HuH-7.5 (cell line): ENCODE measurements around the gene AKR1C8.
"Not testable (repeated sequence)": the region's sequence is repeated elsewhere in the genome, so short reads cannot be mapped to it uniquely, and the experiment has no call there.

ENCODE experiments used
- DNase-seq: peaks from one replicate; pipeline ENCODE4 v3.0.0; 2011; ENCODE audit warnings: low spot score

Gene AKR1C8

GRCh38 chr10:5184987-5185775 lies at the start of gene AKR1C8:
AKR1C8 (minus strand) TSS chr10:5185150; CDS start chr10:5185104, 46 bp downstream.
- no peak for DNase-seq

GRCh38 chr10:5234106-5234860 lies 49.3 kb upstream of the AKR1C8 start:
- no peak for DNase-seq

GRCh38 chr10:5233324-5233723 lies 48.4 kb upstream of the AKR1C8 start:
- DNase-seq, result no peak

- no peak for DNase-seq
Measured at GRCh38 chr10:5229019-5229418, 44.1 kb upstream of the AKR1C8 start.

GRCh38 chr10:5222942-5223341 lies 38.0 kb upstream of the AKR1C8 start:
- not testable (repeated sequence) for DNase-seq

- DNase-seq, result no peak
Measured at GRCh38 chr10:5219262-5219661, 34.3 kb upstream of the AKR1C8 start.

- DNase-seq, result no peak
Measured at GRCh38 chr10:5216801-5217200, 31.9 kb upstream of the AKR1C8 start.

- DNase-seq, result no peak
Measured at GRCh38 chr10:5211696-5212536, 27.0 kb upstream of the AKR1C8 start.

GRCh38 chr10:5210261-5210660 lies 25.3 kb upstream of the AKR1C8 start:
- DNase-seq, result not testable (repeated sequence)

GRCh38 chr10:5209776-5210175 lies 24.8 kb upstream of the AKR1C8 start:
- not testable (repeated sequence) for DNase-seq

GRCh38 chr10:5206799-5207198 lies 21.8 kb upstream of the AKR1C8 start:
- no peak for DNase-seq

GRCh38 chr10:5199398-5199797 lies 14.4 kb upstream of the AKR1C8 start:
- DNase-seq, result no peak

- no peak for DNase-seq
Measured at GRCh38 chr10:5198386-5198785, 13.4 kb upstream of the AKR1C8 start.

- DNase-seq, result no peak
Measured at GRCh38 chr10:5196702-5197113, 11.8 kb upstream of the AKR1C8 start, which contains the start of gene AKR1C4. AKR1C4 (plus strand) TSS chr10:5196837; CDS start chr10:5196868, 31 bp downstream.

GRCh38 chr10:5195727-5196374 lies 10.9 kb upstream of the AKR1C8 start:
- DNase-seq, result no peak

- DNase-seq, result no peak
Measured at GRCh38 chr10:5194431-5194830, 9.5 kb upstream of the AKR1C8 start.

GRCh38 chr10:5188358-5188757 lies 3.4 kb upstream of the AKR1C8 start:
- no peak for DNase-seq

GRCh38 chr10:5187867-5188266 lies 2.9 kb upstream of the AKR1C8 start:
- DNase-seq, result no peak

GRCh38 chr10:5183923-5184322 lies 1.0 kb downstream of the AKR1C8 start:
- DNase-seq, result no peak

- not testable (repeated sequence) for DNase-seq
Measured at GRCh38 chr10:5180503-5180902, 4.4 kb downstream of the AKR1C8 start.

GRCh38 chr10:5175581-5175980 lies 9.4 kb downstream of the AKR1C8 start:
- not testable (repeated sequence) for DNase-seq
